ENCODE data around the gene APOL4.
"Not testable (repeated sequence)": the region's sequence is repeated elsewhere in the genome, so short reads cannot be mapped to it uniquely, and the experiment has no call there.

Gene APOL4

DNA sequence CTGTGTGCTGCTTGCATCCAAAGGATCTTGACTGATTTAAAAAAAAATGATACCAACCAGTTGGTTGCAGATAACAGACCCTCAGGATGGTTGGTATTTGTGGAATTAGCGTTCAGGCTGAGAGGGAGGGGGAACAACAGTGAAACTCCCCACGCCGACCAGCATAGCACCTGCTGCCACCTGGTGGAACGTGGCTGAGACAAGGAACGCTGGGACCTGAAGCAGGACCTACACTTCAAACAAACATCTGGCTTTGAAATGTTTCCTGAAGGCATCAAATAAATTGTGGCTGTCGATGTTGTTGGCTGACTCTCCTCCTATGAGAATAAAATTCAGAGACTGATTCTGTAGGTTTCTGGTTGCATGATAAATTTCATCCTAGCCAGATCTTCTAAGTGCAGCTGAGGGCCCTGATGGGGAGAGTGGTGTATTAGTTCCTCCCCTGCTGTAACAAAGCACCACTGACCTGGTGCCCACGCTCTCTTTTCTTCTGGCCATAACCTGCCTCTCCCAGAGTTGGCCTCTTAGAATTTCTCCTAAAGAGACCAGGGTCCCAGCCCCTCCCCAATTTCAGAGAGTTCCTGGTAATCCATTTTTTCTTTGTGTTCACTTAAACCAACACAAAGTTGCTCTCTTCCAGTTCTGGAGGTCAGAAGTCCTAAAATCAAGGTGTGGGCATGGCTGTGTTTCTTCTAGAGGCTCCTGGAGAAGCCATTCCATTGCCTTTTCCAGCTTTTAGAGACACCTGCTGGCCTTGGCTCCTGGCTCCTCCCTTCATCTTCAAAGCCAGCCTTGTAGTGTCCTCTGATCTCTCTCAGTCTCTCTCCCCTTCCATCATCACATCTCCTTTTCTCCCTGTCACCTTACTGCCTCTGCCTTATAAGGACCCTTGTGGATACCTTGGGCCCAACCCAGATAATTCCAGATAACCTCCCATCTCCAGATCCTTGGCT lies 20.5 kb upstream of the APOL4 start:
- Histone ChIP-seq H3K4me1 (ENCODE audit: control insufficient read depth, insufficient read depth, low read length) (no peaks in the 10 kb centered on the region), H3K27me3 (ENCODE audit: control insufficient read depth, insufficient read depth, low read length, poor library complexity, severe bottlenecking) (no peaks in the 10 kb centered on the region), H3K4me3 (ENCODE audit: insufficient read depth, low read depth, low read length) (no peak overlapping the region), H3K27ac (ENCODE audit: insufficient read depth, low read depth, low read length, poor library complexity, severe bottlenecking) (no peak overlapping the region), H3K36me3 (ENCODE audit: control insufficient read depth, insufficient read depth, low read length) (no peaks in the 10 kb centered on the region), H3K9me3 (ENCODE audit: control insufficient read depth, low read length) (no peaks in the 10 kb centered on the region)
- WGBS, 2 experiments = 8 to 15% methylated on average over 7 of the region's 7 CpGs

DNA sequence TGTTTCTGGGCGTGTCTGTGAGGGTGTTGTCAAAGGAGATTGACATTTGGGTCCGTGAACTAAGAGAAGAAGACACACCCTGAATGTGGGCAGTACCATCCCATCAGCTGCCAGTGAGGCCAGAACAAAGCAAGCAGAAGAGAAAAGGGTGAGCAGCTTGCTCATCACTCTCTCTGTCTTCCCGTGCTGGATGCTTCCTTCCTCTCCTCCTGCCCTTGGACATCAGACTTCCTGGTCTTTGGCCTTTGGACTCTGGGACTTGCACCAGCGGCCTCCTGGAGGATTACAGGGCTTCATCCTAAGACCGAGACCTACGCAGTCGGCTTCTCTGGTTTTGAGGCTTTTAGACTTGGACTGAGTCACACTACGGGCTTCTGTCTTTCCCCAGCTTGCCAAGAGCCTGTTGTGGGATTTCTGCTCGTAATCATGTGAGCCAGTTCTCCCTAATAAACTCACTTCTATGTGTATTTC lies 18.9 kb upstream of the APOL4 start:
- 71 to 76% methylated on average over 8 to 9 of the region's 9 CpGs for WGBS, 2 experiments
- no peaks in the 10 kb centered on the region for H3K4me1 ChIP-seq (ENCODE audit: control insufficient read depth, insufficient read depth, low read length)
- no peak overlapping the region for H3K27ac ChIP-seq (ENCODE audit: insufficient read depth, low read depth, low read length, poor library complexity, severe bottlenecking)
- no peaks in the 10 kb centered on the region for H3K9me3 ChIP-seq (ENCODE audit: control insufficient read depth, low read length)
- H3K4me3 ChIP-seq (ENCODE audit: insufficient read depth, low read depth, low read length) = peak overlapping the region; percentile 9
- no peaks in the 10 kb centered on the region for H3K27me3 ChIP-seq (ENCODE audit: control insufficient read depth, insufficient read depth, low read length, poor library complexity, severe bottlenecking)
- no peaks in the 10 kb centered on the region for H3K36me3 ChIP-seq (ENCODE audit: control insufficient read depth, insufficient read depth, low read length)

DNA sequence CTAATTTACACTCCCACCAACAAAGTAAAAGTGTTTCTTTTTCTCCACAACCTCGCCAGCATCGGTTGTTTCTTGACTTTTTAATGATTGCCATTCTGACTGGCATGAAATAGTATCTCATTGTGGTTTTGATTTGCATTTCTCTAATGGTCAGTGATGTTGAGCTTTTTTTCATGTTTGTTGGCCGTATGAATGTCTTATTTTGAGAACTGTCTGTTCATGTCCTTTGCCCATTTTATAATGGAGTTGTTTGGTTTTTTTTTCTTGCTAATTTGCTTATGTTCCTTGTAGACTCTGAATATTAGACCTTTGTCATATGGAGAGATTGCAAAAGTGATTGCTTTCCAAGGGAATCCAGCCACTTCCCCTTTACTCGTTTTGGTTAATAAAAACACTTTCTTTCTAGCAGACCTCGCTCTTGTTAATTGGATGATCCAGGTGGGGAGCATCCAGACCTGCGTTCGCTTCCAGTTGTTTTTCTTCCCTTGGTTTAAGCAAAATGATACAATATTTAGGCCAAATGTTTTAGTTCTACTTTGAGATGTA lies 17.1 kb upstream of the APOL4 start:
- H3K27me3 ChIP-seq (ENCODE audit: control insufficient read depth, insufficient read depth, low read length, poor library complexity, severe bottlenecking) = no peaks in the 10 kb centered on the region
- no peak overlapping the region for H3K4me3 ChIP-seq (ENCODE audit: insufficient read depth, low read depth, low read length)
- H3K9me3 ChIP-seq (ENCODE audit: control insufficient read depth, low read length) = no peaks in the 10 kb centered on the region
- H3K36me3 ChIP-seq (ENCODE audit: control insufficient read depth, insufficient read depth, low read length) = no peaks in the 10 kb centered on the region
- WGBS, 2 experiments = 94 to 98% methylated on average over 7 of the region's 7 CpGs
- no peak overlapping the region for H3K27ac ChIP-seq (ENCODE audit: insufficient read depth, low read depth, low read length, poor library complexity, severe bottlenecking)
- H3K4me1 ChIP-seq (ENCODE audit: control insufficient read depth, insufficient read depth, low read length) = no peaks in the 10 kb centered on the region

DNA sequence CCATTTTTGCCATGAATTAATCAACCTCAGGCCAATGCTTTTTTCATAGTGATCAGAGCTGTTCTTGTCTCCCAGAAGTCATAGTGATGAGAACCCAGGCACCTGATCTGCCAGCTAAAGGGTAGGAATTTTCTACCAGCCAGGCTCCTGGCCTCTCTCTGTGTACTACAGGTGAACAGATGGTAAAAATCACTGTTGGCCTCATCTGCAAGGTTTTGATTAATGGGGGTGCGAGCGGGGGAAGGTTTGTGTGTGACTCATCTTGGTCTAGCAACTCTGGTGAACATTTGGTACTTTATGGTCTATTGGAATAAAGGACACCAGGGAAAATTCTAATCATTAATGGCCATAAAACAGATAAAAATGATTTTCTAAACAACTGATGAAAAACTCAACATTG lies 14.4 kb upstream of the APOL4 start:
- 92 to 97% methylated on average over 2 of the region's 2 CpGs for WGBS, 2 experiments
- Histone ChIP-seq H3K4me3 (ENCODE audit: insufficient read depth, low read depth, low read length) (no peak overlapping the region), H3K4me1 (ENCODE audit: control insufficient read depth, insufficient read depth, low read length) (no peaks in the 10 kb centered on the region), H3K9me3 (ENCODE audit: control insufficient read depth, low read length) (no peaks in the 10 kb centered on the region), H3K27me3 (ENCODE audit: control insufficient read depth, insufficient read depth, low read length, poor library complexity, severe bottlenecking) (no peaks in the 10 kb centered on the region), H3K27ac (ENCODE audit: insufficient read depth, low read depth, low read length, poor library complexity, severe bottlenecking) (no peak overlapping the region), H3K36me3 (ENCODE audit: control insufficient read depth, insufficient read depth, low read length) (no peaks in the 10 kb centered on the region)

DNA sequence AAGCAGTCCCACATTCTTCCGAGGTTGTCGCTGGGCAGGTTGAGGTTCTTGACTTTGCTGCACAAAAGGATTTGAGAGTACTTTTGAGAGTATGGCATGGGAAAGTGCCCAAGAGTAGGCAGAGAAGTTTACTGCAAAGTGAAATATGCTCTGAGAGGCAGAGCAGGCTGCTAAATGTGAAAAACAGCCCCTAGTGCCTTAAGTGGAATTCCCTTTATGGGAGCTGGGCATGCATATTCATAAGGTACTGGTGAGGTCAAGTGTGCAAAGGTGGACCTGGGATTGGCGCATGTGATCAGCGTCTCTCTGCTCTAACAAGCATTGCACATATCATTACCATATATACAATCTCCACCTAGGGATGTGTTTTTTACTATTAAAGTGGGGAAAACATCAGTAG lies 12.0 kb upstream of the APOL4 start:
- Histone ChIP-seq H3K27me3 (ENCODE audit: control insufficient read depth, insufficient read depth, low read length, poor library complexity, severe bottlenecking) (no peaks in the 10 kb centered on the region), H3K4me1 (ENCODE audit: control insufficient read depth, insufficient read depth, low read length) (no peaks in the 10 kb centered on the region), H3K27ac (ENCODE audit: insufficient read depth, low read depth, low read length, poor library complexity, severe bottlenecking) (no peak overlapping the region), H3K9me3 (ENCODE audit: control insufficient read depth, low read length) (no peaks in the 10 kb centered on the region), H3K36me3 (ENCODE audit: control insufficient read depth, insufficient read depth, low read length) (no peaks in the 10 kb centered on the region), H3K4me3 (ENCODE audit: insufficient read depth, low read depth, low read length) (no peak overlapping the region)
- 95 to 96% methylated on average over 2 of the region's 4 CpGs for WGBS, 2 experiments

DNA sequence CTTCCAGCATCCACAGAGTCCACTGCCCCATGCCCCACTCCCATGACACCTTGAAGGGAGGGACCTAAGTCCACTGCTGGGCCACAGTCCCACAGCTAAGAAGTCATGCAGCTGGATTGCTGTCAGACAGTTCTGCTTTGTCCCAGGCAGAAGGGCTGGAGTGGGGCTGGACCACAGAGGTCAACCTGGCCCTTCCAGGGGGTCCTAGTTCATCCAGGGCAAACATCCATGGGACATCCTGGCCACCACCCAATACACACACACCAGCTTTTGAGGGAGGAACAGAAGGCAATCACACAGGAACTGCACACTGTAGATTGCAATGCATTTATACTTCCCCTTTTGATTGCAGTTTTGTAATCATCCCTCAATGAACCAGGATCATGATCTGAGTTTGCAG lies 11.3 kb upstream of the APOL4 start:
- no peak overlapping the region for H3K4me3 ChIP-seq (ENCODE audit: insufficient read depth, low read depth, low read length)
- no peaks in the 10 kb centered on the region for H3K4me1 ChIP-seq (ENCODE audit: control insufficient read depth, insufficient read depth, low read length)
- H3K27me3 ChIP-seq (ENCODE audit: control insufficient read depth, insufficient read depth, low read length, poor library complexity, severe bottlenecking) = no peaks in the 10 kb centered on the region
- H3K36me3 ChIP-seq (ENCODE audit: control insufficient read depth, insufficient read depth, low read length) = no peaks in the 10 kb centered on the region
- H3K9me3 ChIP-seq (ENCODE audit: control insufficient read depth, low read length) = no peaks in the 10 kb centered on the region
- no peak overlapping the region for H3K27ac ChIP-seq (ENCODE audit: insufficient read depth, low read depth, low read length, poor library complexity, severe bottlenecking)

DNA sequence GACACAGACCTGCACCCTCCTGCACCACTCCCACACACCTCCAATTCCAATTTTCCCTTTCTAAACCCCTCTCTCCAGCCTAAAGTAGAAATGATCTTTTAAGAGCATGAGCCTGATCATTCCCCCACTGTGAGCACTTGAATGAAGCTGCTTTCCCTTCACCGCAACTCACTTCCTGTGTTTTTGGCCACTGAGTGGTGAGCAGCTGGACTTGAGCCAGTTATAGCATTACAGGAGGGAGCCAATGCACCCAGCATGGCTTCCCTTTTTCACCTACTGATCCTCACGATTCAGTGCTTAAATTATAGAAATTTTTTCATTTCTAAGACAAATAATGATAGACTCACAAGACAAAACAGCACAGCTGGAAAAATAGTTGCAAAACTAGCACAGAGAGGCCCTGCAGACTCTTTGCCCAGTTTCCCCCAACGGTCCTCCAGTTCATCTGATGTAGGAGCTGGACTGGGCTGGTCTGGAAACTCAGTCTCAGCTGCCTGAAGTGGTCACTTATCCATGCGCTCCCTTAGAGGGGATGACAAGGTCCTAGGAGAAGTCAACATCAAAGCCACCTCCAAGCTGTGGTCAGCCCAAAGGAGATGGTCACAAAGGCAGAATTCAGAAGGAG lies 9.7 kb upstream of the APOL4 start:
- Histone ChIP-seq H3K27ac (ENCODE audit: insufficient read depth, low read depth, low read length, poor library complexity, severe bottlenecking) (no peak overlapping the region), H3K27me3 (ENCODE audit: control insufficient read depth, insufficient read depth, low read length, poor library complexity, severe bottlenecking) (no peaks in the 10 kb centered on the region), H3K9me3 (ENCODE audit: control insufficient read depth, low read length) (no peaks in the 10 kb centered on the region), H3K4me3 (ENCODE audit: insufficient read depth, low read depth, low read length) (no peak overlapping the region), H3K4me1 (ENCODE audit: control insufficient read depth, insufficient read depth, low read length) (no peaks in the 10 kb centered on the region), H3K36me3 (ENCODE audit: control insufficient read depth, insufficient read depth, low read length) (no peaks in the 10 kb centered on the region)
- 93 to 94% methylated on average over 4 of the region's 4 CpGs for WGBS, 2 experiments

DNA sequence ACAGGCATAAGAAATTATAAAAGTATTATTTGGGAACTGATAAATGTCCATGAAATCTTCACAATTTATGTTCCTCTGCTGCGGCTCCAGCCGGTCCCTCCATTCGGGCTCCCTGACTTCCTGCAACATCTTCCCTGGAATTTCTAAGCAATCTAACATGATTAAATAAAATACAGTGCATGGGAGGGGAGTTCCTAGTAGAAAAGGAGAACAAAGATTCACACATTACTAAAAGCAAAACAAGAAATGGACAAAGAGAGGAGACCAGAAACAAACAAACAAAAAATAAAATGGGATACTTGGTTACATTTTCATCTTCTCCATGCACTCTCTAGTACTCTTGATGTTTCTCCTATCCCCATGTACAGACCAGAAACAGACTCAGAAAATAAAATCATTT lies 8.6 kb upstream of the APOL4 start:
- WGBS, 2 experiments = 92 to 100% methylated on average over 2 to 3 of the region's 3 CpGs
- Histone ChIP-seq H3K9me3 (ENCODE audit: control insufficient read depth, low read length) (no peaks in the 10 kb centered on the region), H3K27me3 (ENCODE audit: control insufficient read depth, insufficient read depth, low read length, poor library complexity, severe bottlenecking) (no peaks in the 10 kb centered on the region), H3K36me3 (ENCODE audit: control insufficient read depth, insufficient read depth, low read length) (no peaks in the 10 kb centered on the region), H3K4me1 (ENCODE audit: control insufficient read depth, insufficient read depth, low read length) (no peaks in the 10 kb centered on the region), H3K27ac (ENCODE audit: insufficient read depth, low read depth, low read length, poor library complexity, severe bottlenecking) (no peak overlapping the region), H3K4me3 (ENCODE audit: insufficient read depth, low read depth, low read length) (no peak overlapping the region)

DNA sequence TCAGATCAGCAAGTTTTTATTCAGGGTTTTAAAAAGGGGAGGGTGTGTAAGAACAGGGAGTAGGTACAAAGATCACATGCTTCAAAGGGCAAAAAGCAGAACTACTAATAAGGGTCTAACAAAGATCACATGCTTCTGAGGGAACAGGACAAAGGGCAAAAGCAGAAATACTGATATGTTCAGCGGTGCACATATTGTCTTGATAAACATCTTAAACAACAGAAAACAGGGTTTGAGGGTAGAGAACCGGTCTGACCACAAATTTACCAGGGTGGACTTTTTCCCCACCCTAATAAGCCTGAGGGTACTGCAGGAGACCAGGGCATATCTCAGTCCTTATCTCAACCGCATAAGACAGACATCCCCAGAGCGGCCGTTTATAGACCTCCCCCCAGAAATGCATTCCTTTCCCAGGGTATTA lies 7.9 kb upstream of the APOL4 start:
- not testable (repeated sequence) for H3K4me3 ChIP-seq (ENCODE audit: insufficient read depth, low read depth, low read length); H3K36me3 ChIP-seq (ENCODE audit: control insufficient read depth, insufficient read depth, low read length); H3K27me3 ChIP-seq (ENCODE audit: control insufficient read depth, insufficient read depth, low read length, poor library complexity, severe bottlenecking); H3K9me3 ChIP-seq (ENCODE audit: control insufficient read depth, low read length); H3K4me1 ChIP-seq (ENCODE audit: control insufficient read depth, insufficient read depth, low read length); H3K27ac ChIP-seq (ENCODE audit: insufficient read depth, low read depth, low read length, poor library complexity, severe bottlenecking)
- 92 to 97% methylated on average over 3 to 5 of the region's 5 CpGs for WGBS, 2 experiments

DNA sequence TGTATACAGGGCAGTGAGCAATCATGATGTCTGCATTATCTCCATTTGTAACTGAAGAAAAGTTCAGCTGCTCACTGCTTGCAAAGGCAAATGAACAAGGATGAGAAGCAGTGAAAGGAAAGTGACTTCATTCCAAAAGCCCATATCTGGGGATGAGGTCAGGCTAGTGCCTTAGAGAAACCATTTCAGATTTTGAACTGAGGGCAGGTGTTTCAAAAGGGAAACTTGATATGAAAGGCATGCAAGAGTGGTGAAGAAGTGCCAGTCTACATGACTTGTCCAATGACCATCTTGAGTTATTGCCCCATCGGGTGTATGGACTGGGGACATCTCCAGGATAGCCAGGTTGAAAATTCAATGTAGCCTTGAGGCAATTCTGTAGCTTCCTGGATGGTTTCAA lies 7.3 kb upstream of the APOL4 start:
- no peaks in the 10 kb centered on the region for H3K4me1 ChIP-seq (ENCODE audit: control insufficient read depth, insufficient read depth, low read length)
- H3K27me3 ChIP-seq (ENCODE audit: control insufficient read depth, insufficient read depth, low read length, poor library complexity, severe bottlenecking) = no peaks in the 10 kb centered on the region
- no peaks in the 10 kb centered on the region for H3K9me3 ChIP-seq (ENCODE audit: control insufficient read depth, low read length)
- H3K36me3 ChIP-seq (ENCODE audit: control insufficient read depth, insufficient read depth, low read length) = no peaks in the 10 kb centered on the region
- H3K27ac ChIP-seq (ENCODE audit: insufficient read depth, low read depth, low read length, poor library complexity, severe bottlenecking) = no peak overlapping the region
- WGBS, 2 experiments = 95 to 97% methylated on average over 1 of the region's 1 CpG
- no peak overlapping the region for H3K4me3 ChIP-seq (ENCODE audit: insufficient read depth, low read depth, low read length)

Data from ectodermal cell (in vitro differentiated cells).